ENCODE data around the gene ABLIM2. TPM values are rescaled to one million over a fixed set of nuclear protein-coding genes. Genes with fewer than 3 reads are reported as not detected.

Gene ABLIM2
- total and polyA plus RNA-seq, 2 donors (not counting 1 experiment from before 2014, with no cell fraction given), result 3.3 to 79.0 TPM

DNA sequence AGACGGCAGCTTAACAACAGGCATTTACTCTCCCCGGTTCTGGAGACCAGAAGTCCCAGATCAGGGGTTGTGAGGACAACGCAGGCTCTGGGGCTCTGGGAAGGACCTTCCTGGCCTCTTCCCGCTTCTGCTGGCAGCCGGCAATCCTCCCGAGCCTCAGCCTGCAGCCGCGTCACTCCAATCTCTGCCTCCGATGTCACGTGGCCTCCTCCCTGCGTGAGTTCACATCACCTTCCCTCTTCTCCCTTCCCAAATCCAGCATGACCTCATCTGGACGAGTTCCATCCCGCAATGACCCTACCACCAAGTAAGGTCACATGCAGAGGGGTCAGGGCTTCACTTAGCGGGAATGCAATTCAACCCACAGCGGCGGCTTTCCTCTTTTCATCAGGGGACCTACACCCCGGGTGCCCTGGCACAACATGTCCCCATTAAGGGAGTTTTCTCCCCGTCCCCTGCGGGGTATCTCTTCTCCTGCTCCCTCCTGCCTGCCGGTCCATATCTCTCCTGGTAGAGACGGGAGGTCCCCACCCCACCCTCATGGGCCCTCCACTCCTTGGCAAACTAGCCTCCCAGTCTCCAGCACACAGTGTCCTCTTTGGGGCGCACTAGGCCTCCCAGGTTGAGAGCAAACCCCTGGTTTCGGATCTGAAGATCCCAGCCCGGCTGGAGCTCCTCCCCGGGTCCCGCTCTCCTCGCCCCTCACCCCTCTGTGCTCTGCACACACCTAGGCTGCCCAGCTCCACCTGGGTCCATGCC lies 25.5 kb downstream of the ABLIM2 start:
- ChIA-PET CTCF (no interaction called here), POLR2A (no interaction called here)
- Histone ChIP-seq H2AFZ (ENCODE audit: insufficient read depth, low read depth, low read length, poor library complexity, severe bottlenecking) (no peak overlapping the region), H4K20me1 (ENCODE audit: control insufficient read depth, insufficient read depth, low read length, poor library complexity, severe bottlenecking) (no peaks in the 10 kb centered on the region), H3K79me2 (ENCODE audit: control insufficient read depth, insufficient read depth, low read length) (no peaks in the 10 kb centered on the region), H3K4me1 (ENCODE audit: control insufficient read depth in 2 of 2, insufficient read depth in 2 of 2, low read length in 2 of 2) (peaks cover 0 to 6% of the 10 kb centered on the region in 2 donors), H3K9ac (ENCODE audit: low read length) (no peak overlapping the region), H3K4me2 (replicated peaks; ENCODE audit: low read depth, low read length, poor library complexity, severe bottlenecking) (no peak overlapping the region), H3K4me3 (ENCODE audit: control extremely low read depth in 1 of 5, extremely low read depth in 1 of 5, insufficient read depth in 1 of 5, low read depth in 2 of 5, low read length in 4 of 5) (no peak overlapping the region), H3K27ac (ENCODE audit: low read length in 2 of 2) (no peak overlapping the region), H3K9me3 (ENCODE audit: control extremely low read depth in 1 of 3, control insufficient read depth in 2 of 3, insufficient read depth in 1 of 3, low read length in 2 of 3) (peaks cover 0 to 15% (median 0%) of the 10 kb centered on the region in 3 donors), H3K27me3 (replicated peaks in 1 of 4; ENCODE audit: control extremely low read depth in 1 of 4, control insufficient read depth in 3 of 4, insufficient read depth in 4 of 4, low read length in 3 of 4) (peaks cover 0 to 2% (median 0%) of the 10 kb centered on the region in 4 experiments), H3K36me3 (replicated peaks in 1 of 2; ENCODE audit: control extremely low read depth in 1 of 2, control insufficient read depth in 1 of 2, extremely low read depth in 1 of 2, insufficient read depth in 2 of 2, low read length in 1 of 2) (no peaks in the 10 kb centered on the region)
- ATAC-seq (ENCODE audit: low read depth) (no peak), DNase-seq (no peak)
- no peaks in the 10 kb centered on the region for H3K9me3 Mint-ChIP-seq (ENCODE audit: insufficient read depth)
- WGBS (ENCODE audit: insufficient coverage), result 86% methylated on average over 27 of the region's 27 CpGs
- H3K4me1 Mint-ChIP-seq, result peaks cover 7% of the 10 kb centered on the region
- TF ChIP-seq EZH2 (IDR thresholded peaks at IDR 0.05; ENCODE audit: borderline replicate concordance, insufficient read depth, low read depth, low read length, poor library complexity, severe bottlenecking), result no peak
- TF ChIP-seq, protein P1, sequence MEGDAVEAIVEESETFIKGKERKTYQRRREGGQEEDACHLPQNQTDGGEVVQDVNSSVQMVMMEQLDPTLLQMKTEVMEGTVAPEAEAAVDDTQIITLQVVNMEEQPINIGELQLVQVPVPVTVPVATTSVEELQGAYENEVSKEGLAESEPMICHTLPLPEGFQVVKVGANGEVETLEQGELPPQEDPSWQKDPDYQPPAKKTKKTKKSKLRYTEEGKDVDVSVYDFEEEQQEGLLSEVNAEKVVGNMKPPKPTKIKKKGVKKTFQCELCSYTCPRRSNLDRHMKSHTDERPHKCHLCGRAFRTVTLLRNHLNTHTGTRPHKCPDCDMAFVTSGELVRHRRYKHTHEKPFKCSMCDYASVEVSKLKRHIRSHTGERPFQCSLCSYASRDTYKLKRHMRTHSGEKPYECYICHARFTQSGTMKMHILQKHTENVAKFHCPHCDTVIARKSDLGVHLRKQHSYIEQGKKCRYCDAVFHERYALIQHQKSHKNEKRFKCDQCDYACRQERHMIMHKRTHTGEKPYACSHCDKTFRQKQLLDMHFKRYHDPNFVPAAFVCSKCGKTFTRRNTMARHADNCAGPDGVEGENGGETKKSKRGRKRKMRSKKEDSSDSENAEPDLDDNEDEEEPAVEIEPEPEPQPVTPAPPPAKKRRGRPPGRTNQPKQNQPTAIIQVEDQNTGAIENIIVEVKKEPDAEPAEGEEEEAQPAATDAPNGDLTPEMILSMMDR (IDR thresholded peaks at IDR 0.05), result no peak
- no peak overlapping the region for H3K4me3 Mint-ChIP-seq
- H3K27me3 Mint-ChIP-seq, result peaks cover 27% of the 10 kb centered on the region
- H3K27ac Mint-ChIP-seq, result no peak overlapping the region
- intact Hi-C loops (cut with micrococcal nuclease), result no loop called here

DNA sequence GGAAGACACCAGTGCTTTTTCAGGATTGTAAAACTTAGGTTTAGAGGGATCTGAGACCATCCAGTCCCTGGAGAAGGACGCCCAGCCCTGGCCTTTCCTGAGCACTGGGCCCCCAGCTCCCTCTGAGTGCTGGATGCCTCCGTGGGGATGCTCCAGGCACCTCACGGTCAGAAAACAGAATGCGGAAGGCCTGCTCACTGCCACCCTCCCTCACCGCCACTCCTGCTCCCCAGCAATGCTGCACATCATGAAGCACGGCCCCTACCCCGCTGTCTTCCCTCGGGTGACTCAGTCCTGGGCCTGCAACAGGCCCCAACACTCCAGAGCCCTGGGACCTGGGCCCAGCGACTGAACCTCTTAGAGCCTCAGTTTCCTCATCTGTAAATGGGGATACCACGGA lies 26.2 kb downstream of the ABLIM2 start:
- Histone ChIP-seq H3K9ac (ENCODE audit: low read length) (no peak overlapping the region), H3K27ac (ENCODE audit: low read length in 2 of 2) (no peak overlapping the region), H3K4me3 (ENCODE audit: control extremely low read depth in 1 of 5, extremely low read depth in 1 of 5, insufficient read depth in 1 of 5, low read depth in 2 of 5, low read length in 4 of 5) (no peak overlapping the region), H3K27me3 (replicated peaks in 1 of 4; ENCODE audit: control extremely low read depth in 1 of 4, control insufficient read depth in 3 of 4, insufficient read depth in 4 of 4, low read length in 3 of 4) (peaks cover 0 to 2% (median 0%) of the 10 kb centered on the region in 4 experiments), H3K36me3 (replicated peaks in 1 of 2; ENCODE audit: control extremely low read depth in 1 of 2, control insufficient read depth in 1 of 2, extremely low read depth in 1 of 2, insufficient read depth in 2 of 2, low read length in 1 of 2) (no peaks in the 10 kb centered on the region), H3K4me1 (ENCODE audit: control insufficient read depth in 2 of 2, insufficient read depth in 2 of 2, low read length in 2 of 2) (peaks cover 0 to 6% of the 10 kb centered on the region in 2 donors), H4K20me1 (ENCODE audit: control insufficient read depth, insufficient read depth, low read length, poor library complexity, severe bottlenecking) (no peaks in the 10 kb centered on the region), H2AFZ (ENCODE audit: insufficient read depth, low read depth, low read length, poor library complexity, severe bottlenecking) (no peak overlapping the region), H3K4me2 (replicated peaks; ENCODE audit: low read depth, low read length, poor library complexity, severe bottlenecking) (no peak overlapping the region), H3K79me2 (ENCODE audit: control insufficient read depth, insufficient read depth, low read length) (no peaks in the 10 kb centered on the region), H3K9me3 (ENCODE audit: control extremely low read depth in 1 of 3, control insufficient read depth in 2 of 3, insufficient read depth in 1 of 3, low read length in 2 of 3) (peaks cover 0 to 10% (median 0%) of the 10 kb centered on the region in 3 donors)
- ChIA-PET CTCF (no interaction called here), POLR2A (no interaction called here)
- Mint-ChIP-seq H3K27ac (no peak overlapping the region), H3K4me1 (peaks cover 7% of the 10 kb centered on the region), H3K9me3 (ENCODE audit: insufficient read depth) (no peaks in the 10 kb centered on the region), H3K4me3 (no peak overlapping the region), H3K27me3 (peaks cover 27% of the 10 kb centered on the region)
- WGBS (ENCODE audit: insufficient coverage), result 80% methylated on average over 10 of the region's 10 CpGs
- no peak for ATAC-seq (ENCODE audit: low read depth)
- DNase-seq, result no peak
- intact Hi-C loops (cut with micrococcal nuclease), result no loop called here
- TF ChIP-seq, protein P1 (IDR thresholded peaks at IDR 0.05), result no peak
- TF ChIP-seq EZH2 (IDR thresholded peaks at IDR 0.05; ENCODE audit: borderline replicate concordance, insufficient read depth, low read depth, low read length, poor library complexity, severe bottlenecking), result no peak
